HTR-8/SVneo (cell line): ENCODE results near the gene BTBD9.

ENCODE experiments used
- DNase-seq: peaks from one replicate; pipeline ENCODE4 v3.0.0; 2011; ENCODE audit warnings: low spot score, mixed read lengths; ENCODE audit not compliant: insufficient read length
- FAIRE-seq: peaks from 2 replicates; lab custom pipeline; 2011; peaks lifted over from hg19 to GRCh38; lab: Jason Lieb, UNC

Gene BTBD9

GRCh38 chr6:38176797-38177751, 462.7 kb downstream of the BTBD9 start:
- no peak for FAIRE-seq
- DNase-seq = no peak

DNA sequence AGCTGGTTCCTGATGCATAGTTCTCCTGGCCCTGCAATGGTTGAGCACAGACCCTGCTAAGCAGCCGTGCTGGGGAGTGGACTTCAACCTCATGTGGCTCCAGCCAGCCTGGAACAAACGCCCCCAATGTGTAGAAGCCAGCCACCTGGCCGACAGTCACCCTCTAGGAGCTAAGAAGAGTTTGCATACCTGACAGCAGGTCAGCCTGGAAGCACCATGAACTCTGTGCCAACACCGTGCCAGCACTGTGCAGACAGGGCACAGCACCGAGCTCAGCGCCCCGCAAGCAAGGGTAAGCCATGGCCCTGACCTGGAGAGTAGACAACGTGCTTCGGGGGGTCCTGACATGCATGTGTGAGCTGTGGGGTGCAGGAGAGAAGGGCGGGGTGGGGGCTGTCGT, 463.9 kb downstream of the BTBD9 start:
- DNase-seq (no peak), FAIRE-seq (no peak)

GRCh38 chr6:38174806-38175495, 464.8 kb downstream of the BTBD9 start:
- no peak for FAIRE-seq

GRCh38 chr6:38174315-38174714, 465.4 kb downstream of the BTBD9 start:
- no peak for FAIRE-seq
- DNase-seq = no peak

More at GRCh38 chr6:38174806-38175495, 464.8 kb downstream of the BTBD9 start:
- DNase-seq = no peak

GRCh38 chr6:38173909-38174308, 465.8 kb downstream of the BTBD9 start:
- no peak for FAIRE-seq

DNA sequence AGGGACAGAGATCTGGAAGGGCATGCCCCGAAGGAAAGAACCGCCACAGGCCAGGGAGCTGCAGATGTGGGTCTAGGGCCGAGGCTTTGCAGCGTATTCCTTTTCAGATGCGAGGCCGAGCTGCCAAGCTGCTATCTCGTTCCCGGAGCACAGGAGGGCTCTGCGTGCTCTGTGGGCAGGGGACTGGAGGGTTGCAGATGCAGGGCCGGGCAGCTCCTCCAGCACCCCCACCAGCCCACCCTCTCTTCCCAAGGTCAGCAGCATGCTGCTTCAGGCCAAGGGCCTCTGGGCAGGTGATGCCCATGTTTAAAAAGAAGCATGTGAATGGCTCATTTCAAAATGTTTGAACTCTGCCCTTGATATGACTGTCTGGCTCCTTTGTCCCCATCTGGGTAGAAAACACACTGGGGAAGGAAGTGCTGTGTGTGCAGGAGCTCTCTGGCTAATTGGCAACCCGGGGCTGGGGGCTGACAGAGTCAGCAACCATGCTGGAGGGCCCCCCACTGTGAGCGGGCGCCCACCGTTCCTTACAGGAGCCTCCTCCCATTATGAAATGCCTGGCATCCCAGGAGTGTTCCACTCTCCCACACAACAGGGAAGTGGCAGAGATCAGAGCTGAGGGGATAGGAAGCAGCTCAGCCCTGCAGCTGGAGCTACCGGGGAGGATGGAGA, 466.9 kb downstream of the BTBD9 start:
- DNase-seq = no peak
- FAIRE-seq = no peak

More at GRCh38 chr6:38173909-38174308, 465.8 kb downstream of the BTBD9 start:
- DNase-seq = no peak

GRCh38 chr6:38171997-38172738, 467.6 kb downstream of the BTBD9 start:
- FAIRE-seq = no peak
- DNase-seq = no peak

- FAIRE-seq (no peak), DNase-seq (no peak)
Measured at GRCh38 chr6:38170666-38171355, 468.9 kb downstream of the BTBD9 start.

DNA sequence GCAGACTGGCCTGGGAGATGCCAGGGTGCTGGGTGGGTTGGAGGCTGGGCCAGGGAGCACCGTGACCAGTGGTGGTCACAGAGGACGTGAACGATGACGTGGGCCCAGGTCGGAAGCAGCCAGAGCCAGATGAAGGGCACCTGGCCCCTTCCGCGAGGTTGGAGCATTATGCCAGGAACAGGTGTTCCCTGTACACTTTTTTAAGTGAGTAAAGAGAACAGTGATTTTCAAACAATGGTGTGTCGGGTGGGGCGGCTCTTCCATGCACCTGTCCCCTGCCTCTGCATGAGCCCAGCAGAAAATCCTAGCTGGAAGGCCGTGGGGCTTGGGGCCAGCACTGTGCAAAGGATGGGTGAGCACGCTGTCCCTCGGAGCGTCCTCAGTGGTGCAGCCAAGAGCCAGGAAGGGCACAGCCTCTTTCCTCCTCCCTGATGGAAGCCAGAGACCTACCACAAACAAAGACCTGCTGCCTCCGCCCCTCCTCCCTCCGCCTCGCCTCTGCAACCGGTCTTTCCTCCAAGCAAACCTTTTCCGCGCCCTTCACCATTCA, 469.7 kb downstream of the BTBD9 start:
- DNase-seq = no peak
- FAIRE-seq = no peak

GRCh38 chr6:38169221-38169976, 470.3 kb downstream of the BTBD9 start:
- FAIRE-seq = no peak

GRCh38 chr6:38168699-38169098, 471.0 kb downstream of the BTBD9 start:
- no peak for DNase-seq
- FAIRE-seq = no peak

More at GRCh38 chr6:38169221-38169976, 470.3 kb downstream of the BTBD9 start:
- DNase-seq = no peak

GRCh38 chr6:38168126-38168525, 471.6 kb downstream of the BTBD9 start:
- DNase-seq (no peak), FAIRE-seq (no peak)

GRCh38 chr6:38167598-38167997, 472.1 kb downstream of the BTBD9 start:
- FAIRE-seq = no peak
- DNase-seq = no peak

GRCh38 chr6:38166411-38167240, 473.1 kb downstream of the BTBD9 start:
- FAIRE-seq = no peak

DNA sequence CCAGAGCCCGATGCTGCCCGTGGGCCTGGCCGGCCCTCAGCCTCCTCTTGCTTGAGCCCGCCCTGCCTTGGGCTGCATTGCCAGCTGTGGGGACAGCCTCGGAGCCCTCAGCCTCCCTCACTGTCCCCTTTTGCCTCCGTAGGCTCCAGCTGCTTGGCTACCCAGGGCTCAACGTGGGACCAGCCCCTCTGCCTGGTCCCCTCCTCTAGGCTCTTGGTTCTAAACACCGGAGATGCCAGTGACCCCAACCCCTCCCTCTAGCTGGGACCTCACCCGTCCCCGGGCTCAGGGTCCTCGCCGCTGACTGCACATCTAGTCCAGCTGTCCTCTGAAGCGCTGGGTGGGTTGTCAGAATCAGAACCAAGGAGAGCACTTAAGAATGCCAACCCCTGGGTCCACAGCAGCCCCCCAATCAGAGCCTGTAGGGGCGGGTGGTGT, 475.0 kb downstream of the BTBD9 start:
- no peak for FAIRE-seq
- DNase-seq = no peak

More at GRCh38 chr6:38166411-38167240, 473.1 kb downstream of the BTBD9 start:
- DNase-seq = no peak

DNA sequence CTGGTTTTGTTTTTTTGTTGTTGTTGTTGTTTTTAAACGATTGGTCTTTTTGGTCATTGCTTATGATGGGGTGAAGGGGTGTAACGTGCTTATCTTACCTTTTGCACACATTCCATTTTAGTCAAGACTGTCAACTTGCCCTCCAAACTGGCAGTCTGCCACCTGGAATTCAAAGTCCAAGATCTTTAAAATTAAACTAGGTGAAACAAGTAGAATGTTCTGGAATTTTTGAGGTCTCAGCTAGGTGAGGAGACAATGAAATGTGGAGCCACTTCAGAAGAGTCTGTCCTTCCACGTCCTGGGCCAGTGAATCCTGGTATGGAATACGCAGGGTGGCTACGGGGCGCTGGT, 475.6 kb downstream of the BTBD9 start:
- no peak for DNase-seq
- no peak for FAIRE-seq
